Activated CD8-positive, alpha-beta T cell treated with anti-CD3 and anti-CD28 coated beads for 36 hours (primary cell): ENCODE measurements around the gene PLIN3. TPM values are rescaled to one million over a fixed set of nuclear protein-coding genes. Genes with fewer than 3 reads are reported as not detected.
A peak's percentile ranks its signal among the peaks of the same experiment; 100 is the strongest.

Source experiments
- ATAC-seq: fragments of 200-7000 bp; cut with Tn5 transposase; one replicate; pipeline ENCODE4 v1.10.0; 2021; ENCODE audit warnings: mild to moderate bottlenecking, moderate library complexity
- CTCF ChIA-PET: fragments of 350-600 bp; sonication (Branson Sonifier 250); formaldehyde crosslinking; loops from one replicate; lab custom pipeline; 2021; ENCODE audit warnings: antibody characterized with exemption; lab: Charles Lee
- POLR2A ChIA-PET: fragments of 350-600 bp; sonication (Branson Sonifier 250); formaldehyde crosslinking; loops from one replicate; lab custom pipeline; 2021; ENCODE audit warnings: antibody characterized with exemption; lab: Charles Lee
- DNase-seq: peaks from one replicate; pipeline ENCODE4 v3.0.0-alpha.2; 2020
- H3K27ac Mint-ChIP-seq: one replicate; pipeline ENCODE4 v1.8.0; 2021; ENCODE audit warnings: mild to moderate bottlenecking, mixed read lengths
- H3K27me3 Mint-ChIP-seq: one replicate; pipeline ENCODE4 v1.8.0; 2021; ENCODE audit warnings: mixed read lengths
- H3K36me3 Mint-ChIP-seq: one replicate; pipeline ENCODE4 v1.8.0; 2021; ENCODE audit warnings: low read depth, mixed read lengths
- H3K4me1 Mint-ChIP-seq: one replicate; pipeline ENCODE4 v1.8.0; 2021; ENCODE audit warnings: low read depth, mixed read lengths
- H3K4me3 Mint-ChIP-seq: one replicate; pipeline ENCODE4 v1.8.0; 2021; ENCODE audit warnings: mild to moderate bottlenecking, moderate library complexity, mixed read lengths
- H3K9me3 Mint-ChIP-seq: one replicate; pipeline ENCODE4 v1.8.0; 2021; ENCODE audit warnings: mixed read lengths
- intact Hi-C: fragments of 100-400 bp; cut with micrococcal nuclease; formaldehyde crosslinking; loops from one replicate; pipeline ENCODE4 v1.10.0; 2022
- total RNA-seq, 2 experiments: library from RNA; stranded (reverse); gene quantifications; one replicate each; pipeline ENCODE4 v1.2.3, GENCODE V29; 2021
- TF ChIP-seq, protein P1 (sequence below): fragments of 200-600 bp; IDR thresholded peaks from one replicate; pipeline ENCODE4 v1.8.0; 2022; ENCODE audit warnings: antibody characterized with exemption, mild to moderate bottlenecking

PLIN3 gene
- total RNA-seq, 2 experiments from 2014 or later = 15.5 to 23.5 TPM

GRCh38 chr19:4791183-4792018 lies 76.1 kb downstream of the PLIN3 start, which contains the start of gene FEM1A:
TSS of gene FEM1A (plus strand) at chr19:4791734. CDS start at chr19:4791855, 121 bp downstream.
- CTCF ChIA-PET = interaction anchor here (0.6 to 6.4 kb wide), 31 partner anchors 9 to 282 kb away, joined by 3 to 106 read pairs (median 5); partner anchors contain the start of gene DPP9
- Mint-ChIP-seq H3K36me3 (peaks cover 30% of the 10 kb centered on the region), H3K4me1 (peaks cover 25% of the 10 kb centered on the region), H3K27me3 (no peaks in the 10 kb centered on the region), H3K4me3 (peak within 1 kb of the TSS; percentile 85), H3K9me3 (no peaks in the 10 kb centered on the region), H3K27ac (peak within 1 kb of the TSS; percentile 91)
- peak; percentile 100 for DNase-seq
- TF ChIP-seq, protein P1, sequence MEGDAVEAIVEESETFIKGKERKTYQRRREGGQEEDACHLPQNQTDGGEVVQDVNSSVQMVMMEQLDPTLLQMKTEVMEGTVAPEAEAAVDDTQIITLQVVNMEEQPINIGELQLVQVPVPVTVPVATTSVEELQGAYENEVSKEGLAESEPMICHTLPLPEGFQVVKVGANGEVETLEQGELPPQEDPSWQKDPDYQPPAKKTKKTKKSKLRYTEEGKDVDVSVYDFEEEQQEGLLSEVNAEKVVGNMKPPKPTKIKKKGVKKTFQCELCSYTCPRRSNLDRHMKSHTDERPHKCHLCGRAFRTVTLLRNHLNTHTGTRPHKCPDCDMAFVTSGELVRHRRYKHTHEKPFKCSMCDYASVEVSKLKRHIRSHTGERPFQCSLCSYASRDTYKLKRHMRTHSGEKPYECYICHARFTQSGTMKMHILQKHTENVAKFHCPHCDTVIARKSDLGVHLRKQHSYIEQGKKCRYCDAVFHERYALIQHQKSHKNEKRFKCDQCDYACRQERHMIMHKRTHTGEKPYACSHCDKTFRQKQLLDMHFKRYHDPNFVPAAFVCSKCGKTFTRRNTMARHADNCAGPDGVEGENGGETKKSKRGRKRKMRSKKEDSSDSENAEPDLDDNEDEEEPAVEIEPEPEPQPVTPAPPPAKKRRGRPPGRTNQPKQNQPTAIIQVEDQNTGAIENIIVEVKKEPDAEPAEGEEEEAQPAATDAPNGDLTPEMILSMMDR = peak; percentile 93
- peak; percentile 97 for ATAC-seq
- intact Hi-C loops = loop anchor here (2.0 kb wide), 1 partner anchor 59 kb away; no protein-coding TSS in a partner anchor
- POLR2A ChIA-PET = interaction anchor here (0.6 to 1.9 kb wide), 8 partner anchors 9 to 1574 kb away, joined by 3 to 11 read pairs (median 4); no protein-coding TSS in a partner anchor

Other genes starting within 250 kb of the PLIN3 start
- 10 to 100 TPM; 13.5 to 13.7 TPM for gene TNFAIP8L1, start 228.2 kb downstream of the PLIN3 start, total RNA-seq
- gene MYDGF, start 197.3 kb downstream of the PLIN3 start, total RNA-seq = 10 to 100 TPM; 58.3 to 62.1 TPM
- 10 to 100 TPM; 60.4 to 64.0 TPM for gene DPP9, start 143.8 kb downstream of the PLIN3 start, total RNA-seq
- gene FEM1A, start 75.9 kb downstream of the PLIN3 start, total RNA-seq = 10 to 100 TPM; 11.4 TPM
- gene TICAM1, start 36.0 kb downstream of the PLIN3 start, total RNA-seq = 10 to 100 TPM; 17.4 to 17.5 TPM
- gene ARRDC5, start 35.2 kb upstream of the PLIN3 start, total RNA-seq = under 1 TPM; 0.18 to 0.20 TPM
- gene UHRF1, start 41.8 kb upstream of the PLIN3 start, total RNA-seq = 100 to 1,000 TPM; 173 to 175 TPM
- 10 to 100 TPM; 46.3 to 46.6 TPM for gene KDM4B, start 101.4 kb upstream of the PLIN3 start, total RNA-seq